NCI-H1048 (cell line): Measurements from ENCODE around the gene PDXDC1.
"Not testable (repeated sequence)": the region's sequence is repeated elsewhere in the genome, so short reads cannot be mapped to it uniquely, and the experiment has no call there.

Experiments used
- DNase-seq: peaks from one replicate; lab custom pipeline; 2025; lab: John Stamatoyannopoulos, UW

The PDXDC1 gene

DNA sequence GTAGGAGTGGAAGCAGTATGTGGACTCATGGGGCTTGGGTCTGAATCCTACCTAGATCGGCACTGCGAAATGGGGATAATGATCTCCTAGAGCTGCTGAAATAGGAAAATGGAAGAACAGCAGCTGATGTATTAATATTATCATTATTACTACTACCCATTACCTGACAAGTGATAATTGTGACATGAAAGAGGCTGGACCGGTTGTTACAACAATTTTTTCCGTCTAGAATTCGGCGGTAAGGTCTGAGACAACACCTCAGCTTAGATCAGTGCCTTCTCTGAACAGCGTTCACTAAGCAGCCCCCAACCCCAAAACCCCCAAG lies 533 bp upstream of the PDXDC1 start:
- DNase-seq = not testable (repeated sequence)

DNA sequence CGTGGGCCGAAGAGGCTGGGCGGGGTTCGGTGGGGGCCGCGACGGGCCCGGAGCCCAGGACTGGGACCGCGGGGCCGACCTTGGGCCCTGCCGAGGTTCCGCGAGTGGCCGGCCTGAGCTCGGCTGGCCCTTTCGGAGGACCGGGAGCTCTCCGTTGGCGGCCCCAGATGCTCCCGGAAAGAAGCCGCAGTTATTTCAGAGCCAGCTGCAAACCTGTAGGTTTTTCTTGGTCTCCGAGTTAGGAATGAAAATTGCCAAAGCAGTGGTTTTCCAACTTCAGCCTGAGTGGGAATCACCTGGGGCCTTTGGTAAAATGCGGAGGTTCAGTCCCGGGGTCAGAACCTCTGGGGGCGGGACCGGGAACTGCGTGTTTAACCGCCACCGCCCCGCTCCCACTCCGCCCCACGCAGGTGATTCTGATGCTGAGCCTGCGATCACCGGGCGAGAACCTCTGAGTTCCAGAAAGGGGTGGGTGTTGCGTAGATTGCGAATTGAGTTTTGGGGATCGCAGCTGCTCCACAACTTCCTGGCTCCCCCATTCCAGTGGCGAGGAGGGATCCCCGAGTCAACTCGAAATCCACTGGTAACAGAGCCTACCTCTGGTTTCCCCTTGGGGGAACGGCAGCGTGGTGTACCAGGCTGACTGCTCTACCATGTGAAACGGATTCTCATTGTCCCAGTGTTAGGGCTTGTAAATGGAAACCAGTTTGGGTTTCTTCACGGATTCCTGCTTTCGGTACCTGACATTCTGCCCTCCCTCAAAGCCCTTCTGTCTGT lies 780 bp downstream of the PDXDC1 start:
- not testable (repeated sequence) for DNase-seq

DNA sequence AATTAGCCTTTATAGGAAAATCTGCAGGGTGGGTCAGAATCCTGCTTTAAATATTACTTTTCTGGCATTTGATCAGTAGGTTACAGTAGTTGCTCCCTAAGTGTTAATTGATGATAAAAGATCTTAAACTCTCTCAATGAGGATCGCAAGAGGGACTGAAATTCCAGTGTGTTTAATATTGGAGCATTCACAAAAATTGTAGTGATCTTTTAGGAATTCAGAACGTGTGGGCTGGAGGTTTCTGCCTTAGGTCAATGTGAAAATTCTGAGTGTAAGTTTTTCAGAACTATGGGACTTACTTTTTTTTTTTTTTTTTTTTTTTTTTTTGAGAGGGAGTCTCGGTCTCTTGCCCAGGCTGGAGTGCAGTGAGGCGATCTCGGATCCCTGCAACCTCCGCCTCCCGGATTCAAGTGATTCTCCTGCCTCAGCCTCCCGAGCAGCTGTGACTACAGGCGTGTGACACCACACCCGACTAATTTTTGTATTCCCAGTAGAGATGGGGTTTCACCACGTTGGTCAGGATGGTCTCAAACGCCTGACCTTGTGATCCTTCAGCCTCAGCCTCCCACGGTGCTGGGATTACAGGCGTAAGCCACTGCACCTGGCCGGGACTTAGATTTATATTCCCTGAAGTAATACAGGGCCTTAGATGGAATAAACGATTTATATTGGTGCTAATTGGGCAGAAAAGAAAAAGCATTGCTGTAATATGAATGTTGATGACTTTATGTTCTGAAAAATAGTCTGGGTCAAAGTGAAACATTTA lies 2.3 kb downstream of the PDXDC1 start:
- not testable (repeated sequence) for DNase-seq

DNA sequence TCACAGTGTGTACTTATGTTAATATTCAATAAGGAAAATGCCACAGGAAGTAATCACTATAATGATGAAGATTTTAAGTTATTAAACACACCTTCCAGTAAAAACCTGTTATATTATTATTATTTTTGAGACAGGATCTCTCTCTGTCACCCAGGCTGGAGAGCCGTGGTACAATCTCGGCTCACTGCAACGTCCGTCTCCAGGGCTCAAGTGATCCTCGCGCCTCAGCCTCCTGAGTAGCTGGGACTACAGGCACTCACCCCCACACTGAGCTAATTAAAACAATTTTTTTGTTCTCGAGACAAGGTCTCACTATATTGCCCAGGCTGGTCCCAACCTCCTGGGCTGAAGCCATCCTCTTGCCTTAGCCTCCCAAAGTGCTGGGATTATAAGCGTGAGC lies 3.5 kb downstream of the PDXDC1 start:
- not testable (repeated sequence) for DNase-seq

DNA sequence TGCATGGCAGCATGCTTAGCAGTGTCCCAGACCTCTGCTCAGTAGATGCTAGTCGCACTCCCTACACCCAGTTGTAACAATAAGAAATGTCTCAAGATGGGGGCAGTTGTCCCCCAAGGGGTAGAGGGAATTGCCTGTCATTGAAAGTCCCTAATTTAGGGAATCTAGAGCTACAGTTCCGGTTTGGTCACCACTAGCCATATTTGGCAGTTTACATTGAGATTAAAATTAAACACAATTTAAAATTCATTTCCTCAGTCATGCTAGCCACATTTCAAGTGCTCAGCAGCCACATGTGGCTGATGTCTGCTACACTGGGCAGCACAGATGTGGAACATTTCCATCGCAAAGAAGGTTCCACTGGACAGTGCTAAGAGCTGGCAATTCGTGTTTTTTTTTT lies 4.1 kb downstream of the PDXDC1 start:
- DNase-seq = not testable (repeated sequence)

DNA sequence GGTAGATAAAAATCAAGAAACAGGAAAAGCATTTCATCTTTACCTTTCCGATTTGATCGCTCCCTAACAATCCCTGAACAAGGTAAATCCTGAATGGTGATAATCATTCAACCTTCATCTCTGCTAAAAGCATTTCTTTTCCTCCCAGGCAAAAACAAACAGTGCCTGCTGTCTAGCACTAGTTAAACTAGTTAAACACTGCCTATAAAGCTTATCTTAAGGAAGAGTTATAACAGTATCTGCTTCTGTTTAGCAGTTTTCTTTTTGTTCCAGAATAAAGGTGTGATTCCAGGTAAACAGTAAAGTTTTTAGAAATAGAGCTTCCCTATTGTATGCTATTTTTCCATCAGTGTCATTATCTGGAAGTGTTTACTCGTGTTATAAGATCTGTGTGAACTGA lies 6.4 kb downstream of the PDXDC1 start:
- DNase-seq = not testable (repeated sequence)

DNA sequence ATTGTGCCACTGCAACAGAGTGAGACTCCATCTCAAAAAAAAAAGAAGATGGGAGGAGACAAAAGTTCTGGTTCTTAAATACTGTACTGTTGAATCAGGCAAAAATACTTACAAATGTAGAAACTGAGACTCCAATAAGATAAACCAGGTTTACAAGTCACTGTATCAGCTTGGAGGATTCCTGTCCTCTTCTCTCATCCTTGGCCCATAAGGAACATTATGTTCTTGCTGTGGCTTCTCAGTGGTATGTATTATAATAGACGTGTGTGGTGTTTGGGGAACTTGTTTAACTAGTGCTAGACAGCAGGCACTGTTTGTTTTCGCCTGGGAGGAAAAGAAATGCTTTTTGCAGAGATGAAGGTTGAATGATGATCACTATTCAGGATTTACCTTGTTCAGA lies 7.7 kb downstream of the PDXDC1 start:
- not testable (repeated sequence) for DNase-seq

DNA sequence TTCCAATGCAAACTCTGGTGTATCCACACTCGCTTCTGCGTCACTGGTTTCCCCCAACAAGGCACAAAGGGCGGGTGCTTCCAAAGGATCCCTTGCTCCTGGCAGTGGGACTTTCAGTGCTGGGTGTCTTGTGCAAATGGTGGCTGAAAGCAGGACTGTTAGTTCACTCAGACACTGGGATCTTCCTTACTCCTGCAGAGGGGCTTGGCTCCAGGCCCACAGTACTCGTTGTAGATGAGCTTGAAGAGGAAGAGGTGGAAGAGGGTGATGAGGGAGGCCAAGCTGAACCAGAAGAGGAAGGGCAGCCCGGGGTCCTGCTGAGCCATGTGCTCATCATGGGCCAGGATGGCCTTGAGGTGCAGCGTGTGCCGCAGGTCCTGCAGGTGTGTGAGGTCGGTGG lies 13.3 kb downstream of the PDXDC1 start:
- not testable (repeated sequence) for DNase-seq

DNA sequence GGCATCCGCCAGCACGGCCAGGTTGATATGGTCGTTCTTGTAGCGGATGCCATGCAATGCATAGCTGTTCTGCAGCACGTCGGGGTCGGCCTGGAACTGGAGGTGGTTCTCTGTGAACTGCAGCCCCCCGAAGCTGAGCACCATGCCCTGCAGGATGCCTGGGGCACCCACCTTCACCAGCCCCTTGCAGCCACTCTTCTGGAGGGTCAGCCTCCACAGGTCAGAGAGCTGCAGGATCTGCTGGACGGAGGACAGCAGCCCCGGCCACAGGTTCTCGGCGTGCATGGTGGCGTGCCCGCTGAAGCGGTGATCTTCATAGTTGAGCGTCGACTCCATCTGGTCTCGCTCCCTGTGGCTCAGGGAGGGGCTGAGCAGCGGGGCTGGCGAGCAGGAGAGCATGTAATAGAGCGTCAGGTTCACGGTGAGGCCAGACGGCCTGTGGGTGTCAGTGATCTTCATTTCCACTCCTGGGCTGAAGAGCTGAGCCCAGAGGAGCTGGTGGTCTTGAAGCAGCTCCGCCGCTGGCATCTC lies 13.9 kb downstream of the PDXDC1 start:
- not testable (repeated sequence) for DNase-seq

DNA sequence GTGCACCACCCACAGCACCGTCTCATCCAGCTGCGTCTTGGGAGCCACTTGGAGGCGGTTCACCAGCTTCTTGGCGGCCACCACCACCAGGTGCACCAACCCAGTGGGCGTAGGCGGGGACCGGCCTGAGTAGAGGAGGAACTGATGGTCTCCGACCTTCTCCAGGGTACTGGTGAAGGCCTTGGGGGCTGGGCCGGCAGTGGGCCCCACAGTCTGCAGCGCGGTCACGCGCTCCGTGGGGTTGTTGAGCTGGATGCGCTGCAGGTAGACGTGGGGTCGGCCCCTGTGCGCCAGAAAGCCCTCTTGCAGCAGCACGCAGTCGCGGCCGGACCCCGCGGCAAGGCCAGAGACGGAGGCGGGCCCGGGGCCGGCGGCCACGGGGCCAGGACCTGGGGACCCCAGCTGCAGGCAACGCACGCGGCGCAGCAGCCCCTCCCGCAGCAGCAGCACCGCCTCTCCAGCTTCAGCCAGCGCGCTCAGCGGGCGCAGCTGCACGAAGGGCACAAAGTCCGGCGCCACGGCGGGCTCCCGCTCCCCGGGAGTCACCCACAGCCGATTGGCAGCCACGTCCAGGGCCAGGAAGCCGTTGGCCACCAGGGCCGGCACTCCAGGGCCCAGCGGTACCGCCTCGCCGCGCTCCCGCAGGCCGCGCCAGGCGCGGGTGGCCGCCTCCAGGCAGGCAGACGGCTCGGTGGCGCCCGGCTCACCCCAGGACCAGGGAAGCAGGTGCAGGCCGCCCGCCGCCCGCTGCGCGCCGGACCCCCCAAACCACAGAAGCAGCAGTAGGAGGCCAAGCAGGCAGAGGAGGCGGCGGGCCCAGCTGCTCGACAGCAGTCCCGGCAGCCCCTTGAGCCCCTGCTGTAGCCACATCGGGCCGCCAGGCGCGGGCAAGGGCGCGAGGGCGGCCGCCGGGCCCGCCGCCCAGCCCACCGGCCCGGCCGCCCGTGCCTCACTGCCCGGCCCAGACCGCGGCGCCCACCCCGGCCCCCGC lies 14.8 kb downstream of the PDXDC1 start:
- not testable (repeated sequence) for DNase-seq

DNA sequence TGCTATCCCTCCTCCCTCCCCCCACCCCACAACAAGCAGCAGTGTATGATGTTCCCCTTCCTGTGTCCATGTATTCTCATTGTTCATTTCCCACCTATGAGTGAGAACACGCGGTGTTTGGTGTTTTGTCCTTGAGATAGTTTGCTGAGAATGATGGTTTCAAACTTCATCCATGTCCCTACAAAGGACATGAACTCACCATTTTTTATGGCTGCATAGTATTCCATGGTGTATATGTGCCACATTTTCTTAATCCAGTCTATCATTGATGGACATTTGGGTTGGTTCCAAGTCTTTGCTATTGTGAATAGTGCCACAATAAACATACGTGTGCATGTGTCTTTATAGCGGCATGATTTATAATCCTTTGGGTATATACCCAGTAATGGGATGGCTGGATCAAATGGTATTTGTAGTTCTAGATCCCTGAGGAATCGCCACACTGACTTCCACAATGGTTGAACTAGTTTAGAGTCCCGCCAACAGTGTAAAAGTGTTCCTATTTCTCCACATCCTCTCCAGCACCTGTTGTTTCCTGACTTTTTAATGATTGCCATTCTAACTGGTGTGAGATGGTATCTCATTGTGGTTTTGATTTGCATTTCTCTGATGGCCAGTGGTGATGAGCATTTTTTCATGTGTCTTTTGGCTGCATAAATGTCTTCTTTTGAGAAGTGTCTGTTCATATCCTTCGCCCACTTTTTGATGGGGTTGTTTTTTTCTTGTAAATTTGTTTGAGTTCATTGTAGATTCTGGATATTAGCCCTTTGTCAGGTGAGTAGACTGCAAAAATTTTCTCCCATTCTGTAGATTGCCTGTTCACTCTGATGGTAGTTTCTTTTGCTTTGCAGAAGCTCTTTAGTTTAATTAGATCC lies 18.7 kb downstream of the PDXDC1 start:
- DNase-seq = not testable (repeated sequence)

DNA sequence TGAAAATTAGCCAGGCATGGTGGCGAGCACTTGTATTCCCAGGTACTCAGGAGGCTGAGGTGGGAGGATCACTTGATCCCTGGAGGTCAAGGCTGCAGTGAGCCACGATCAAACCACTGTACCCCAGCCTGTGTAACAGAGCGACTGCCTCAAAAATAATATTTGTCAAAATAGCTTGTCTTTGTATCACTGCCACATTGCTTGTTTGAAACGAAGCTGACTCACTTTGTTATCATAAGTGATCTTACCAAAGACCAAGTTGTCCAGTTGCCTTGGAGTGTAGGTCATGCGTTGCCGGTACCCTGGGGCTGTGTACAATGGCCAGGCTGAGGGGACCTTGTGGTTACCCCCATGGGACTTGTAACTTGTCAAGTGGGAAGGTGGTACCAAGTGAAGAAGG lies 21.9 kb downstream of the PDXDC1 start:
- DNase-seq = not testable (repeated sequence)

DNA sequence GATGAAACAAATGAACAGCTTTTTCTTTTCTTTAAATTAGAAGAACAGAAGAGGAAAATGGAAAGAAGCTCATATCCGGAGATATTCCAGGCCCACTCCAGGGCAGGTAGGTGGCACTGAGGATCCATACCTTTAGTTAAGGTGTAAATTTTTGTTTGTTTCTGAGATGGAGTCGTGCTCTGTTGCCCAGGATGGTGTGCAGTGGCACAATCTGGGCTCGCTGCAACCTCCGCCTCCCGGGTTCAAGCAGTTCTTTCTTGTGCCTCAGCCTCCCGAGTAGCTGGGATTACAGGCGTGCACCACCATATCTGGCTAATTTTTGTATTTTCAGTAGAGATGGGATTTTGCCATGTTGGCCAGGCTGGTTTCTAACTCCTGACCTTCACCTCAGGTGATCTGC lies 23.5 kb downstream of the PDXDC1 start:
- not testable (repeated sequence) for DNase-seq

DNA sequence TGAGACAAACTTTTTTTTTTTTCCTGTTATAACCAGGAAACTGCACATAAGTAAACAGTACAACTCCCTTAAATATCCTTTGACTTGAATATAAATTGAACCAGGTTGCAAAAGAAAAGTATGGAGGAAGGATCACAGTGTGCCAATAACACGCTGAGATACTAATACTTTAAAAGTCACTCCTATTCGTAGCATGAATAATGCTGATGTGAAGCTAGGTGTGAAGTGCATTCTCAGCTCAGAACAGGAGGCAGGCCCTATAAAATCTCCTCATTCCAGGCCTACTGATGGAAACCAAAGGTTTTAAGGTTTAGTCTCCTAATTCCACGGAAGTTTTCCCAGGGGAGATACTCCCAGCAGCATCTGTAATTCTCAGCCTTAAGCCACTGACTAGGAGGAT lies 25.0 kb downstream of the PDXDC1 start:
- DNase-seq = not testable (repeated sequence)

DNA sequence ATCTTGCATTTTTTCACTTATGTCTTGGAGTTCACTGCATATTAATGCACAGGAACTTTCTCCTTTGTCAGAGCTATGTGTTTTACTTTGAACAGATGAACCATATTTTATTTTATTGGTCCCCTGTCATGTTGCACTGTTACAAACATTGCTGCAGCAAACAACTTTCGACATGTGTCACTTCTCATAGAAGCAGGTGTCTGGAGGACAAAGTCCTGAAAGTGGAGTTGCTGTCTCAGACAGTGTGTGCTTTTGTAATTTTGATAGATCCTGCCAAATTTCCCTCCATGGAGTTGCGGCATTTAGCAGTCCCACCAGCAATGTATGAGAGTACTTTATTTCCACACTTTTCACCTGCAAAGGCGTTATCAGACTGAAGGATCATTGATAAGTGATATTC lies 27.6 kb downstream of the PDXDC1 start:
- DNase-seq = not testable (repeated sequence)

DNA sequence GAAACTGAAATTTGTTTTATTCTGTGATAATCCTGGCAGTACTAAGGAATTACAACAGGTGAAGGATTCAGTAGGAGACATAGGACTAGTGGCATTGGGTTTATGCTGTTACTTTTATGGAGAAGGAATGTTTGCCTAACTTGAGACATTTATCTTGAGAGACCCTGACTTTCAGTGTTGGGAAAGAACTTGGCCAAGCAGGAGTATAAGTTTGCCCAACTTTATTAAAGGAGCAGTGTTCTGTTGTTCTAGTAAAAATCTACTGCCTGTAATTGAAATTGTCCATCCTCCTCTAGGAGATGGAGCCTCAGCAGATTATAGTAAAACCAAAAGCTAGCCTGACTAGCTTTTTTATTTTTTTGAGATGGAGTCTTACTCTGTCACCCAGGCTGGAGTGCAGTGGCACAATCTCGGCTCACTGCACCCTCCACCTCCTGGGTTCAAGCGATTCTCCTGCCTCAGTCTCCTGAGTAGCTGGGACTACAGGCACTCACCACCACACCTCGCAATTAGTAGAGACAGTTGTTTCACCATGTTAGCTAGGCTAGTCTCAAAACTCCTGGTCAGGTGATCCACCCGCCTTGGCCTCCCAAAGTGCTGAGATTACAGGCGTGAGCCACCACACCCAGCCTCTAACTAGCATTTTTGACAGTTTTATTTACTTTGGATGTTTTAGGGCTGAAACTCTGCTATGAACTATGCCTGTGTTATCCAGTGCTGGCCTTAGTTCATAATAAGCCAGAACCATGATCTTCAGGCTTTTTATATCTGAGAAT lies 30.7 kb downstream of the PDXDC1 start:
- not testable (repeated sequence) for DNase-seq

DNA sequence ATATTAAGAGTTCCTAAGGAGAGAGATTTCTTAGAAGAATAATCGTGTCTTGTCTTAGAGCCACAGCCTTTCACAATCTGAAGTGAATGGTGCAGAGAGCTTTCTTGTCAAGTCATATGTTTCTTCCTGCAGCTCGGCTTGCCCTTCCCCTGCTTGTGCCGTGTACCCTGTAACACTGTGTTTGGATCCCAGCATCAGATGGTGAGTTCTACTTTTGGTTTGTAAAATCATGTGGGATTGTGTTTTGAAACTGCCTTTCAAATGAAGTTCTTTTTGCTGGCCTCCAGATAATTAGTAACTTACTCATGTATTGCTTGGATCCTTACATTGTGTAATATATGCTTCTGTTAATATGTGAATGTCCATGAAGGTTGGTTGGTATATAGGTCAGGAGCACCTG lies 33.8 kb downstream of the PDXDC1 start:
- DNase-seq = not testable (repeated sequence)

DNA sequence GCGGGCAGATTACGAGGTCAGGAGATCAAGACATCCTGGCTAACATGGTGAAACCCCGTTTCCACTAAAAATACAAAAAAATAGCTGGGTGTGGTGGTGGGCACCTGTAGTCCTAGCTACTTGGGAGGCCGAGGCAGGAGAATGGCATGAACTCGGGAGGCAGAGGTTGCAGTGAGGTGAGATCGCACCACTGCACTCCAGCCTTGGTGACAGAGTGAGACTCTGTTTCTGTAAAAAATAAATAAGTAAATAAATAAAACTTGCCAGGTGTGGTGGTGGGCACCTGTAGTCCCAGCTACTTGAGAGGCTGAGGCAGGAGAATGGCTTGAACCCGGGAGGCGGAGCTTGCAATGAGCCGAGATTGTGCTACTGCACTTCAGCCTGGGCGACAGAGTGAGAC lies 38.1 kb downstream of the PDXDC1 start:
- DNase-seq = not testable (repeated sequence)

DNA sequence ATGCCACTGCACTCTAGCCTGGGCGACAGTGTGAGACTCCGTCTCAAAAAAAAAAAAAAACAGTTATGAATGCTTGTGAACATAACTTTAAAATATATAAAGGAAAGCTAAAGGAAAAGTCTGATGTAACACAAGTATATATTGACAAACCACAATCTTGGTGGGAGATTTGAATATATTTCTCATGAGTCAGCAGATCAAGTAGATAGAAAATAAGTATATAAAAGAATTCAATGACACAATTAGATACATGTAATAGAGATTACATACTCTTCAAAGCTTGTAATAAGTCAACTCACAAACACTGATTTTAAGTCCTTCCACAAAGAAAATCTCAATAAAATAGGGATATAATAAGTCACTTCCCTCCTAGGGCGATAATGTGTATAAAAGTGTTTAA lies 40.8 kb downstream of the PDXDC1 start:
- DNase-seq = not testable (repeated sequence)

DNA sequence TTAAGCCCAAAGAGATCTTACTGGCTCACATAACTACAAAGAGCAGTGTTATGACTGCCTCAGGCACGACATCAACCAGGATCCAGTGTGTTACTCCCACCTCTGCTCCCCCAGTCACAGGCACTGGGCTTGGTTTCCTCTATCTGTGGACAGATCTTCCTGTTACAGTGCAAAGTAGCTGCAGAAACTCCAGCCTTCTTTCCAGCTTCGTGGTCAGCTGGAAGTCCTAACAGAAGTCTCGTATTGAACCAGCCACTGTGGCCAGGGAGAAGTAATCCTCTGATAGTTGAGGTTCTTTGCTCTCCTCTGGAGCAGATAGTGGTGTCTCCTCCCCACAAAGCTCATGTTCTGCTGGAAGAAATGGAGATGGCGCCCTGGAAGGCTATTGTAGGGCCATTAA lies 41.5 kb downstream of the PDXDC1 start:
- DNase-seq = not testable (repeated sequence)
